SK-N-SH (cell line): ENCODE results near the gene EVI2A. TPM values are rescaled to one million over a fixed set of nuclear protein-coding genes. Genes with fewer than 3 reads are reported as not detected.

Experiments
- CTCF ChIA-PET: fragments of 300-600, 350-600 bp; formaldehyde crosslinking; extraction: SDS; loops from one replicate; lab custom pipeline; 2021; lab: Yijun Ruan, JAX
- POLR2A ChIA-PET: fragments of 350-600 bp; sonication (Branson Sonifier 250); formaldehyde crosslinking; extraction: SDS; loops from one replicate; lab custom pipeline; 2020; ENCODE audit warnings: antibody characterized with exemption, inconsistent platforms; lab: Yijun Ruan, JAX
- DNase-seq: peaks from one replicate; pipeline ENCODE4 v3.0.0; 2012
- H2AFZ ChIP-seq: fragments of 200-600 bp; sonication (generic); 2 replicates; pipeline ENCODE4 v1.8.1; 2016; ENCODE audit warnings: antibody characterized with exemption, mild to moderate bottlenecking, low read depth
- H3F3A ChIP-seq: fragments of 200-600 bp; sonication (generic); replicated peaks from 2 replicates; pipeline ENCODE3; 2016; ENCODE audit warnings: antibody characterized with exemption, mild to moderate bottlenecking; ENCODE audit not compliant: insufficient read depth
- H3K27ac ChIP-seq, 2 experiments: fragments of 200-500 bp in 1 of 2; fragments of 200-600 bp in 1 of 2; sonication (Bioruptor generic) in 1 of 2; sonication (generic), shearing (Covaris generic) in 1 of 2; 2 replicates each; pipeline versions ENCODE4 v1.5.1 to v1.6.1; 2014 to 2016; ENCODE audit warnings: low read depth in 2 of 2, inconsistent platforms in 1 of 2, low read length in 1 of 2, mild to moderate bottlenecking in 1 of 2, mixed read lengths in 1 of 2
- H3K27me3 ChIP-seq: fragments of 200-600 bp; sonication (generic), shearing (Covaris generic); 2 replicates; pipeline ENCODE4 v1.6.1; 2016; ENCODE audit warnings: mixed run types; ENCODE audit not compliant: insufficient read depth
- H3K36me3 ChIP-seq, 2 experiments: fragments of 200-500 bp in 1 of 2; fragments of 200-600 bp in 1 of 2; sonication (Bioruptor generic) in 1 of 2; sonication (generic) in 1 of 2; replicated peaks in 1 of 2; 2 replicates each; pipeline versions ENCODE3 to v1.5.1; 2014 to 2016; ENCODE audit warnings: low read length in 1 of 2, mild to moderate bottlenecking in 1 of 2; ENCODE audit not compliant: insufficient read depth in 2 of 2, control insufficient read depth in 1 of 2
- H3K4me1 ChIP-seq, 2 experiments: fragments of 200-500 bp in 1 of 2; fragments of 200-600 bp in 1 of 2; sonication (Bioruptor generic) in 1 of 2; sonication (generic), shearing (Covaris generic) in 1 of 2; 2 replicates each; pipeline versions ENCODE4 v1.5.1 to v1.6.1; 2014 to 2016; ENCODE audit warnings: low read depth in 1 of 2, low read length in 1 of 2, mixed run types in 1 of 2; ENCODE audit not compliant: insufficient read depth in 2 of 2, control insufficient read depth in 1 of 2
- H3K4me2 ChIP-seq: fragments of 200-600 bp; sonication (generic), shearing (Covaris generic); 2 replicates; pipeline ENCODE4 v1.6.1; 2017; ENCODE audit warnings: mixed run types
- H3K4me3 ChIP-seq, 2 experiments: fragments of 200-500 bp in 1 of 2; fragments of 200-600 bp in 1 of 2; sonication (Bioruptor generic) in 1 of 2; sonication (generic), shearing (Covaris generic) in 1 of 2; 2 replicates each; pipeline versions ENCODE4 v1.5.1 to v1.8.1; 2014 to 2016; ENCODE audit warnings: low read depth in 2 of 2, inconsistent platforms in 1 of 2, low read length in 1 of 2, mild to moderate bottlenecking in 1 of 2, mixed read lengths in 1 of 2, moderate library complexity in 1 of 2
- H3K79me2 ChIP-seq: fragments of 200-600 bp; sonication (generic); 2 replicates; pipeline ENCODE4 v1.8.1; 2017; ENCODE audit warnings: mild to moderate bottlenecking; ENCODE audit not compliant: insufficient read depth
- H3K9ac ChIP-seq: fragments of 200-600 bp; sonication (generic); 2 replicates; pipeline ENCODE4 v1.6.1; 2017; ENCODE audit warnings: mixed run types
- H3K9me2 ChIP-seq: fragments of 200-600 bp; sonication (generic); 2 replicates; pipeline ENCODE4 v1.6.1; 2017; ENCODE audit warnings: mixed run types
- H3K9me3 ChIP-seq: fragments of 200-600 bp; sonication (generic); 2 replicates; pipeline ENCODE4 v1.6.1; 2017; ENCODE audit warnings: mixed run types, mild to moderate bottlenecking, moderate library complexity
- H4K20me1 ChIP-seq: fragments of 200-600 bp; sonication (generic); 2 replicates; pipeline ENCODE4 v1.6.1; 2017; ENCODE audit warnings: mild to moderate bottlenecking, mixed run types; ENCODE audit not compliant: insufficient read depth
- CHD2 ChIP-seq: fragments of 150-350 bp; IDR thresholded peaks from 2 replicates; pipeline ENCODE4 v1.6.1; 2018; ENCODE audit warnings: low read length; ENCODE audit not compliant: partially characterized antibody
- ELF1 ChIP-seq: IDR thresholded peaks from 2 replicates; pipeline ENCODE4 v1.4.0; 2012
- EZH2phosphoT487 ChIP-seq: fragments of 200-600 bp; sonication (generic); IDR thresholded peaks from 2 replicates; pipeline ENCODE4 v1.6.1; 2017; ENCODE audit warnings: low read depth, mixed run types, mild to moderate bottlenecking, antibody characterized with exemption, moderate library complexity, borderline replicate concordance
- FOSL2 ChIP-seq: IDR thresholded peaks from 2 replicates; pipeline ENCODE4 v1.4.0; 2012; ENCODE audit warnings: low read depth, mild to moderate bottlenecking, moderate library complexity, borderline replicate concordance
- FOXM1 ChIP-seq: IDR thresholded peaks from 2 replicates; pipeline ENCODE4 v1.4.0; 2012; ENCODE audit warnings: low read depth, mild to moderate bottlenecking
- GATA2 ChIP-seq: sonication (generic); formaldehyde crosslinking; IDR thresholded peaks from 2 replicates; pipeline ENCODE4 v1.5.0; 2020; ENCODE audit warnings: mild to moderate bottlenecking, missing genetic modification reagents
- JUND ChIP-seq: IDR thresholded peaks from 2 replicates; pipeline ENCODE4 v1.4.0; 2012
- POLR2AphosphoS5 ChIP-seq: IDR thresholded peaks from 2 replicates; pipeline ENCODE4 v1.6.1; 2012; ENCODE audit warnings: low read depth, low read length
- RCOR1 ChIP-seq: fragments of 150-350 bp; IDR thresholded peaks from 2 replicates; pipeline ENCODE4 v1.6.1; 2017; ENCODE audit warnings: antibody characterized with exemption, low read length
- RFX5 ChIP-seq: IDR thresholded peaks from 2 replicates; pipeline ENCODE4 v1.6.1; 2012; ENCODE audit warnings: mild to moderate bottlenecking, improper control_type of control experiment, low read length
- SIN3A ChIP-seq: IDR thresholded peaks from 2 replicates; pipeline ENCODE4 v1.6.1; 2012; ENCODE audit warnings: low read depth, mild to moderate bottlenecking, low read length, moderate library complexity, borderline replicate concordance
- SMC3 ChIP-seq: IDR thresholded peaks from 2 replicates; pipeline ENCODE4 v1.6.1; 2012; ENCODE audit warnings: low read depth, low read length, improper control_type of control experiment
- TAF1 ChIP-seq: IDR thresholded peaks from 2 replicates; pipeline ENCODE4 v1.6.1; 2012; ENCODE audit warnings: low read depth, mild to moderate bottlenecking, low read length, moderate library complexity, borderline replicate concordance
- YY1 ChIP-seq: IDR thresholded peaks from 2 replicates; pipeline ENCODE4 v1.4.0; 2012; ENCODE audit warnings: low read depth, mild to moderate bottlenecking
- WGBS: methylation state at CpG from one replicate; pipeline ENCODE4 v1.1.6; 2017; ENCODE audit warnings: low lambda C conversion rate; 5-methylcytosine and 5-hydroxymethylcytosine counted together
- polyA plus RNA-seq, 3 experiments: library from polyadenylated mRNA; depleted of rRNA; stranded (reverse); fragments of >200 nt; gene quantifications; 2 replicates each; pipeline ENCODE4 v1.2.3, GENCODE V29; 2012
- TF ChIP-seq, protein P1 (sequence below): IDR thresholded peaks from 2 replicates; pipeline ENCODE4 v1.6.1; 2012; ENCODE audit warnings: mild to moderate bottlenecking, low read depth, low read length, moderate library complexity
- TF ChIP-seq, protein P2 (sequence below): IDR thresholded peaks from 2 replicates; pipeline ENCODE4 v1.4.0; 2012; ENCODE audit warnings: low read depth, borderline replicate concordance

The EVI2A gene
- polyA plus RNA-seq, 1 of the 3 experiments (the other 2 are of a cell fraction) = 1.3 TPM

DNA sequence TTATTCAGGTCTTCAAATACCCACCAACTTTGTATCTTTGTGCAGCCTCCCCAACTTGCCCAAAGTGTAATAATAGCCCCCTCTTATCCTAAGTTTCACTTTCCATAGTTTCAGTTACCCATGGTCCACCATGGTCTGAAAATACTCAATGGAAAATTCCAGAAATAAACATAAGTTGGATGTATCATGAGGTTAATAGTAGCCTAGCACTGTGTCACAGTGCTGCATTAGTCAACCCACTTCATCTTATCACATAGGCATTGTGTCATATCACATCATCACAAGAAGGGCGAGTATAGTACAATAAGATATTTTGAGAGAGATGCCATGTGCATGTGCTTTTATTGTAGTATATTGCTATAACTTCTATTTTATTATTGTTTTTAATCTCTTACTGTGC, 46.3 kb downstream of the EVI2A start (continued):
- TF ChIP-seq CHD2 (no peak), FOSL2 (no peak), RFX5 (no peak), SMC3 (no peak), TAF1 (no peak)

DNA sequence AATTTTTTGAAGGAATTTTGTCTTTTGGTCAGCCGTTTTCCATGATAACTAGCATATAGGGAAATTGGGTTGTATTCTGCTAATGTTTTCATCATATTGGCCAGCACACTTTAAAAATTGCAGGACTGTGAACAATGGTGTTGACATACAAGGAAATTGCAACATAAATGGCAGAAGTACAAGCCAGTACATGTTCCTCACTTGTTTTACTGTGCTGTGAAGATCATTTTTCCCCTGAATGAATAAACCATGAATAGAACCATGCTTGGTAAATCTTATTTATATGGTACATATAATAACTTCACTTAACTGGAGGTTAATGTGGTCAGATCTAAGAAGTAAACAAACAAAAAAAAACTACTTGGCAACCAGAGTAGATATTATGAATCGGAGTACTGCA, 47.2 kb downstream of the EVI2A start:
- Histone ChIP-seq H3K9me3 (no peaks in the 10 kb centered on the region), H3K36me3 (peaks cover 29 to 63% of the 10 kb centered on the region in 2 experiments), H3K27ac (no peak overlapping the region; a peak in 1 of 4 replicates), H3K79me2 (peaks cover 7% of the 10 kb centered on the region; the same call in 1 of the 2 replicates), H3K4me2 (no peak overlapping the region), H3K9me2 (no peaks in the 10 kb centered on the region), H4K20me1 (no peaks in the 10 kb centered on the region)
- CTCF ChIA-PET = no interaction called here
- 94% methylated on average over 2 of the region's 2 CpGs for WGBS
- TF ChIP-seq SIN3A = no peak
- TF ChIP-seq POLR2AphosphoS5 = no peak
- no peak for TF ChIP-seq YY1
- TF ChIP-seq RFX5 = no peak
- no peak for TF ChIP-seq JUND
- TF ChIP-seq, protein P1, sequence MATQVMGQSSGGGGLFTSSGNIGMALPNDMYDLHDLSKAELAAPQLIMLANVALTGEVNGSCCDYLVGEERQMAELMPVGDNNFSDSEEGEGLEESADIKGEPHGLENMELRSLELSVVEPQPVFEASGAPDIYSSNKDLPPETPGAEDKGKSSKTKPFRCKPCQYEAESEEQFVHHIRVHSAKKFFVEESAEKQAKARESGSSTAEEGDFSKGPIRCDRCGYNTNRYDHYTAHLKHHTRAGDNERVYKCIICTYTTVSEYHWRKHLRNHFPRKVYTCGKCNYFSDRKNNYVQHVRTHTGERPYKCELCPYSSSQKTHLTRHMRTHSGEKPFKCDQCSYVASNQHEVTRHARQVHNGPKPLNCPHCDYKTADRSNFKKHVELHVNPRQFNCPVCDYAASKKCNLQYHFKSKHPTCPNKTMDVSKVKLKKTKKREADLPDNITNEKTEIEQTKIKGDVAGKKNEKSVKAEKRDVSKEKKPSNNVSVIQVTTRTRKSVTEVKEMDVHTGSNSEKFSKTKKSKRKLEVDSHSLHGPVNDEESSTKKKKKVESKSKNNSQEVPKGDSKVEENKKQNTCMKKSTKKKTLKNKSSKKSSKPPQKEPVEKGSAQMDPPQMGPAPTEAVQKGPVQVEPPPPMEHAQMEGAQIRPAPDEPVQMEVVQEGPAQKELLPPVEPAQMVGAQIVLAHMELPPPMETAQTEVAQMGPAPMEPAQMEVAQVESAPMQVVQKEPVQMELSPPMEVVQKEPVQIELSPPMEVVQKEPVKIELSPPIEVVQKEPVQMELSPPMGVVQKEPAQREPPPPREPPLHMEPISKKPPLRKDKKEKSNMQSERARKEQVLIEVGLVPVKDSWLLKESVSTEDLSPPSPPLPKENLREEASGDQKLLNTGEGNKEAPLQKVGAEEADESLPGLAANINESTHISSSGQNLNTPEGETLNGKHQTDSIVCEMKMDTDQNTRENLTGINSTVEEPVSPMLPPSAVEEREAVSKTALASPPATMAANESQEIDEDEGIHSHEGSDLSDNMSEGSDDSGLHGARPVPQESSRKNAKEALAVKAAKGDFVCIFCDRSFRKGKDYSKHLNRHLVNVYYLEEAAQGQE = no peak
- TF ChIP-seq ELF1 = no peak
- no peak for TF ChIP-seq TAF1
- TF ChIP-seq RCOR1 = no peak
- TF ChIP-seq SMC3 = no peak
- no peak for TF ChIP-seq EZH2phosphoT487
- TF ChIP-seq, protein P2, sequence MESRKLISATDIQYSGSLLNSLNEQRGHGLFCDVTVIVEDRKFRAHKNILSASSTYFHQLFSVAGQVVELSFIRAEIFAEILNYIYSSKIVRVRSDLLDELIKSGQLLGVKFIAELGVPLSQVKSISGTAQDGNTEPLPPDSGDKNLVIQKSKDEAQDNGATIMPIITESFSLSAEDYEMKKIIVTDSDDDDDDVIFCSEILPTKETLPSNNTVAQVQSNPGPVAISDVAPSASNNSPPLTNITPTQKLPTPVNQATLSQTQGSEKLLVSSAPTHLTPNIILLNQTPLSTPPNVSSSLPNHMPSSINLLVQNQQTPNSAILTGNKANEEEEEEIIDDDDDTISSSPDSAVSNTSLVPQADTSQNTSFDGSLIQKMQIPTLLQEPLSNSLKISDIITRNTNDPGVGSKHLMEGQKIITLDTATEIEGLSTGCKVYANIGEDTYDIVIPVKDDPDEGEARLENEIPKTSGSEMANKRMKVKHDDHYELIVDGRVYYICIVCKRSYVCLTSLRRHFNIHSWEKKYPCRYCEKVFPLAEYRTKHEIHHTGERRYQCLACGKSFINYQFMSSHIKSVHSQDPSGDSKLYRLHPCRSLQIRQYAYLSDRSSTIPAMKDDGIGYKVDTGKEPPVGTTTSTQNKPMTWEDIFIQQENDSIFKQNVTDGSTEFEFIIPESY = no peak
- no peak for TF ChIP-seq FOXM1
- TF ChIP-seq GATA2 (CRISPR knock-in tag) = no peak
- TF ChIP-seq, all 33 proteins: peak for 0
- Histone ChIP-seq H3F3A (peaks cover 7% of the 10 kb centered on the region), H3K4me3 (no peak overlapping the region), H3K9ac (no peak overlapping the region), H2AFZ (no peak overlapping the region), H3K4me1 (peaks cover 5 to 15% of the 10 kb centered on the region in 2 experiments), H3K27me3 (no peaks in the 10 kb centered on the region)
- POLR2A ChIA-PET = no interaction called here
- DNase-seq = no peak
